Thyroid gland (tissue), 4 donors: ENCODE measurements around the gene FXYD7.

Experiments
- POLR2A ChIP-seq, 2 donors: fragments of 450-650 bp; IDR thresholded peaks; one replicate each; pipeline ENCODE4 v1.6.1; 2017; ENCODE audit warnings: antibody characterized with exemption in 2 of 2, mild to moderate bottlenecking in 2 of 2, moderate library complexity in 1 of 2
- TF ChIP-seq, protein P1 (sequence below), 6 experiments: fragments of 200-600 bp in 3 of 6; fragments of 450-650 bp in 3 of 6; sonication (generic) in 3 of 6; IDR thresholded peaks; one replicate each; pipeline ENCODE4 v1.5.1; 2016 to 2019; ENCODE audit warnings: antibody characterized with exemption in 6 of 6, mild to moderate bottlenecking in 2 of 6, inconsistent platforms in 1 of 6, moderate library complexity in 1 of 6

DNA sequence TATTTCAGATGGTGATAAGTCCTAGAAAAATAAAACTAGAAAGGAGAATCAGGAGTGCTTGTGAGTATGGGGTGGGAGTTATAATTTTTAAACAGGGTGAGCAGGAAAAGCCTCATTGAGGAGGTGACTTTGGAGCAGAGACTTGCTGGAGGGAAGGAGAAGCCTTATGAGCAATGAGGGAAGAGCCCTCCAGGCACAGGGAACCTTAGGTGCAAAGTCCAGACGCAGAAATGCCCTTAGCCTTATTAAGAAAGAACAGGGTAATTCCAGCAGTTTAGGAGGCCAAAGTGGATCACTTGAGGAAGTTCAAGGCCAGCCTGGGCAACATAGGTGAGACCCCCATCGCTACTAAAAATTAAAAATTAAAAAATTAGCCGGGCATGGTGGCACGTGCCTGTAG lies 48.4 kb upstream of the FXYD7 start:
- TF ChIP-seq, protein P1, sequence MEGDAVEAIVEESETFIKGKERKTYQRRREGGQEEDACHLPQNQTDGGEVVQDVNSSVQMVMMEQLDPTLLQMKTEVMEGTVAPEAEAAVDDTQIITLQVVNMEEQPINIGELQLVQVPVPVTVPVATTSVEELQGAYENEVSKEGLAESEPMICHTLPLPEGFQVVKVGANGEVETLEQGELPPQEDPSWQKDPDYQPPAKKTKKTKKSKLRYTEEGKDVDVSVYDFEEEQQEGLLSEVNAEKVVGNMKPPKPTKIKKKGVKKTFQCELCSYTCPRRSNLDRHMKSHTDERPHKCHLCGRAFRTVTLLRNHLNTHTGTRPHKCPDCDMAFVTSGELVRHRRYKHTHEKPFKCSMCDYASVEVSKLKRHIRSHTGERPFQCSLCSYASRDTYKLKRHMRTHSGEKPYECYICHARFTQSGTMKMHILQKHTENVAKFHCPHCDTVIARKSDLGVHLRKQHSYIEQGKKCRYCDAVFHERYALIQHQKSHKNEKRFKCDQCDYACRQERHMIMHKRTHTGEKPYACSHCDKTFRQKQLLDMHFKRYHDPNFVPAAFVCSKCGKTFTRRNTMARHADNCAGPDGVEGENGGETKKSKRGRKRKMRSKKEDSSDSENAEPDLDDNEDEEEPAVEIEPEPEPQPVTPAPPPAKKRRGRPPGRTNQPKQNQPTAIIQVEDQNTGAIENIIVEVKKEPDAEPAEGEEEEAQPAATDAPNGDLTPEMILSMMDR (IDR thresholded peaks at IDR 0.05): no peak
- no peak for TF ChIP-seq POLR2A (IDR thresholded peaks at IDR 0.05)
